Adrenal gland (tissue), 12 donors: ENCODE measurements around the gene FAH. TPM values are rescaled to one million over a fixed set of nuclear protein-coding genes. Genes with fewer than 3 reads are reported as not detected.

Experiments used
- DNase-seq, 7 donors: peaks; one replicate each; pipeline ENCODE4 v3.0.0-alpha.2; 2019 to 2020
- H3K27ac ChIP-seq, 5 donors: fragments of 200-600 bp; sonication (generic) in 4 of 5; 1 replicate in 3 of 5; 2 replicates in 2 of 5; pipeline versions ENCODE4 v1.5.1 to v1.8.0; 2016 to 2020; ENCODE audit warnings: mild to moderate bottlenecking in 1 of 5
- H3K27me3 ChIP-seq: fragments of 200-600 bp; 2 replicates; pipeline ENCODE4 v1.8.0; 2021
- H3K36me3 ChIP-seq, 2 donors: fragments of 200-600 bp; replicated peaks in 1 of 2; 1 replicate in 1 of 2; 2 replicates in 1 of 2; pipeline versions ENCODE4 v1.5.1 to v1.8.0; 2018 to 2022
- H3K4me1 ChIP-seq, 2 donors: fragments of 200-600 bp; replicated peaks in 1 of 2; 1 replicate in 1 of 2; 2 replicates in 1 of 2; pipeline versions ENCODE4 v1.5.1 to v1.8.0; 2018 to 2021
- H3K4me3 ChIP-seq, 4 donors: fragments of 200-600 bp; sonication (generic) in 3 of 4; one replicate each; pipeline ENCODE4 v1.5.1; 2016 to 2018
- H3K9me3 ChIP-seq, 3 donors: fragments of 200-600 bp; sonication (generic) in 1 of 3; replicated peaks in 1 of 3; 1 replicate in 2 of 3; 2 replicates in 1 of 3; pipeline versions ENCODE4 v1.5.1 to v1.8.0; 2016 to 2021
- POLR2A ChIP-seq, 2 donors: fragments of 450-650 bp; IDR thresholded peaks; one replicate each; pipeline ENCODE4 v1.6.1; 2017; ENCODE audit warnings: antibody characterized with exemption in 2 of 2, mild to moderate bottlenecking in 2 of 2, moderate library complexity in 1 of 2
- WGBS, 4 donors: extraction: QIAGEN DNeasy Blood & Tissue Kit in 2 of 4; methylation state at CpG; one replicate each; pipeline versions ENCODE4 v1.1.5 to v1.1.7; 2013 to 2017; 5-methylcytosine and 5-hydroxymethylcytosine counted together
- intact Hi-C, 2 donors: fragments of 100-400 bp; cut with DNase I; formaldehyde crosslinking; loops; one replicate each; pipeline versions ENCODE4 v1.14.1 to v1.15.0; 2022 to 2023
- polyA plus RNA-seq, 3 donors: library from polyadenylated mRNA; stranded (reverse); fragments of 200-250 nt in 2 of 3; fragments of 350-450 nt in 1 of 3; fragmentation: Illumina TruSeq in 1 of 3; extraction: RNeasy Lipid Tissue Mini Kit (QIAGEN cat#74804) in 1 of 3; gene quantifications; one replicate each; pipeline ENCODE4 v1.2.3, GENCODE V29; 2013 to 2014
- total RNA-seq, 9 donors: library from RNA; depleted of rRNA in 4 of 9; stranded (reverse); fragments of >200 nt in 4 of 9; fragments of 120-200 nt in 1 of 9; fragmentation: NEBNext Ultra II Directional in 1 of 9; extraction: Animal tissue kit (Norgen Biotek cat#: 25700) in 1 of 9; gene quantifications; one replicate each; pipeline versions ENCODE4 v1.1.0 to v1.2.4, GENCODE V29; 2013 to 2023
- TF ChIP-seq, protein P1 (sequence below), 6 experiments: fragments of 450-650 bp in 4 of 6; fragments of 200-600 bp in 2 of 6; sonication (generic) in 1 of 6; IDR thresholded peaks; 1 replicate in 5 of 6; 2 replicates in 1 of 6; pipeline versions ENCODE4 v1.5.1 to v1.8.0; 2016 to 2021; ENCODE audit warnings: antibody characterized with exemption in 6 of 6, mild to moderate bottlenecking in 2 of 6, moderate library complexity in 1 of 6
- donor health status: healthy with polysubstance abuse.
- donor health status: Bipolar disorder and iron deficiency.
- donor health status: DM: yes; HTN: yes; CAD: no.
- donor health status: DM: no; HTN: no; CAD: no.
- donor health status: DM: no; HTN: no; CAD: no.
- donor health status: DM: yes; HTN: yes; CAD: no.

The FAH gene
- total and polyA plus RNA-seq, 12 donors, result 56.9 to 157 (median 106) TPM

DNA sequence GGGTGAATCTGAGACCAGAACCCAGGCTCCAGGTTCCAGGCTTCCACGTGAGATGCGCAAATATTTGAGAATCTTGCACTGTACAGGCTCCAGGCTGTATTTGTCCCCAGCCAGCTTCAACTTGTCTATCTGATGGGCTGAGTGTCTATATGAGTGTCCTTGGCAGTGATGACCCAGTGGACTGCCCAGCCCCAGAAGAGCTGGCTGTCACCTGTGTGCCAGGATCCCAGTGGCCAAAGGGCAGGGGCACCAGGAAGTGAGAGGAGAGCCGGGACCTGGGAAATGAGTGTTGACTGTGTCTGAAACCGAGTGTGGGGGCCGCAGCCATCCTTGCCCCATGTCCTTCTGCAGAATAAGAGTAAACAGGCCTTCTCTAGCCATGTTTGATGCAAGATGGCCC, 10.4 kb downstream of the FAH start:
- Histone ChIP-seq H3K27me3 (no peaks in the 10 kb centered on the region), H3K27ac (peak overlapping the region in 1 of 5 donors; percentile 97), H3K36me3 (peaks cover 0 to 9% of the 10 kb centered on the region in 2 donors), H3K4me3 (no peak overlapping the region), H3K4me1 (peaks cover 39 to 47% of the 10 kb centered on the region in 2 donors), H3K9me3 (no peaks in the 10 kb centered on the region)
- intact Hi-C loops, result loop anchor here in 1 of 2 donors (10.0 kb wide), 1 partner anchor 98 kb away; no protein-coding TSS in a partner anchor
- TF ChIP-seq POLR2A (IDR thresholded peaks at IDR 0.05), result no peak
- TF ChIP-seq, protein P1, sequence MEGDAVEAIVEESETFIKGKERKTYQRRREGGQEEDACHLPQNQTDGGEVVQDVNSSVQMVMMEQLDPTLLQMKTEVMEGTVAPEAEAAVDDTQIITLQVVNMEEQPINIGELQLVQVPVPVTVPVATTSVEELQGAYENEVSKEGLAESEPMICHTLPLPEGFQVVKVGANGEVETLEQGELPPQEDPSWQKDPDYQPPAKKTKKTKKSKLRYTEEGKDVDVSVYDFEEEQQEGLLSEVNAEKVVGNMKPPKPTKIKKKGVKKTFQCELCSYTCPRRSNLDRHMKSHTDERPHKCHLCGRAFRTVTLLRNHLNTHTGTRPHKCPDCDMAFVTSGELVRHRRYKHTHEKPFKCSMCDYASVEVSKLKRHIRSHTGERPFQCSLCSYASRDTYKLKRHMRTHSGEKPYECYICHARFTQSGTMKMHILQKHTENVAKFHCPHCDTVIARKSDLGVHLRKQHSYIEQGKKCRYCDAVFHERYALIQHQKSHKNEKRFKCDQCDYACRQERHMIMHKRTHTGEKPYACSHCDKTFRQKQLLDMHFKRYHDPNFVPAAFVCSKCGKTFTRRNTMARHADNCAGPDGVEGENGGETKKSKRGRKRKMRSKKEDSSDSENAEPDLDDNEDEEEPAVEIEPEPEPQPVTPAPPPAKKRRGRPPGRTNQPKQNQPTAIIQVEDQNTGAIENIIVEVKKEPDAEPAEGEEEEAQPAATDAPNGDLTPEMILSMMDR (IDR thresholded peaks at IDR 0.05), result no peak
- WGBS, 4 donors, result 85 to 89% (median 88%) methylated on average over 4 to 5 of the region's 5 CpGs
- DNase-seq, result peak in 2 of 7 donors; percentile 21 to 48

DNA sequence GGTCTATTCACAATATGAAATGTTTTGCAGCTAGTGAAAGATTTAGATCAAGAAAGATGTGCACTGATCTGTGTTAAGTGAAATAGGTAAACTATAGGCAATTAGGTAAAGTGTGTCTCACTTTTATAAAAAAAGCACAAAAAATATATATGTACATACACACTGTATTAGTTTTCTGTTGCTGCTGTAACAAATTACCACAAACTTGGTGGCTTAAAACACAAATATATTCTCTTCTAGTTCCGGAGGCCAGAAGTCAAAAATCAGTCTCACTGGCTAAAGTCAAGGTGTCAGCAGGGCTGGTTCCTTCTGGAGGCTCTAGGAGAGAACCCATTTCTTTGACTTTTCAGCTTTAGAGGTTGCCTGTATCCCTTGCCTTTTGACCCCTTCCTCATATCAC, 11.1 kb downstream of the FAH start:
- peaks cover 0 to 12% of the 10 kb centered on the region in 2 donors for H3K36me3 ChIP-seq
- DNase-seq, result no peak
- WGBS, 4 donors, result 93 to 100% (median 100%) methylated on average over 1 of the region's 1 CpG
- intact Hi-C loops, result loop anchor here in 1 of 2 donors (10.0 kb wide), 1 partner anchor 99 kb away; no protein-coding TSS in a partner anchor
- no peaks in the 10 kb centered on the region for H3K9me3 ChIP-seq
- no peak overlapping the region for H3K4me3 ChIP-seq
- H3K27ac ChIP-seq, result no peak overlapping the region
- H3K27me3 ChIP-seq, result no peaks in the 10 kb centered on the region
- TF ChIP-seq, protein P1 (IDR thresholded peaks at IDR 0.05), result no peak
- no peak for TF ChIP-seq POLR2A (IDR thresholded peaks at IDR 0.05)
- H3K4me1 ChIP-seq, result peaks cover 39 to 47% of the 10 kb centered on the region in 2 donors

DNA sequence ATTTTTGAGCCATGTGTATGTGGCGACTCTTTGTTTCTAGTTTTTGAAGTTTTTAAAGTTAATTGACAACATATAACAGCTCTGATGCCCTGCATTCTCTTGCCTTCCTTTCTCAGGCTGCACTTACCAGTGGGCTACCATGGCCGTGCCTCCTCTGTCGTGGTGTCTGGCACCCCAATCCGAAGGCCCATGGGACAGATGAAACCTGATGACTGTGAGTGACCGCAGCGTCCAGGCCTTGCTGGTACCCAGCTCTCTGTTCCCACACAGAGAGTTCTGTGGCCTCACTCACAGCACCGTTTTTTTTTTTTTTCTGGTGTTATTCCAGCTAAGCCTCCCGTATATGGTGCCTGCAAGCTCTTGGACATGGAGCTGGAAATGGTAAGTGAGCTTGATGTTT, 15.1 kb downstream of the FAH start:
- 93 to 97% (median 95%) methylated on average over 8 of the region's 8 CpGs for WGBS, 4 donors
- peaks cover 0 to 15% of the 10 kb centered on the region in 2 donors for H3K36me3 ChIP-seq
- no peaks in the 10 kb centered on the region for H3K27me3 ChIP-seq
- intact Hi-C loops, result loop anchor here in 1 of 2 donors (10.0 kb wide), 1 partner anchor 103 kb away; no protein-coding TSS in a partner anchor
- no peak overlapping the region for H3K4me3 ChIP-seq
- H3K27ac ChIP-seq, result no peak overlapping the region
- no peaks in the 10 kb centered on the region for H3K9me3 ChIP-seq
- H3K4me1 ChIP-seq, result peaks cover 3 to 7% of the 10 kb centered on the region in 2 donors
- TF ChIP-seq, protein P1 (IDR thresholded peaks at IDR 0.05), result no peak
- TF ChIP-seq POLR2A (IDR thresholded peaks at IDR 0.05), result no peak
- DNase-seq, result peak in 1 of 7 donors; percentile 37

DNA sequence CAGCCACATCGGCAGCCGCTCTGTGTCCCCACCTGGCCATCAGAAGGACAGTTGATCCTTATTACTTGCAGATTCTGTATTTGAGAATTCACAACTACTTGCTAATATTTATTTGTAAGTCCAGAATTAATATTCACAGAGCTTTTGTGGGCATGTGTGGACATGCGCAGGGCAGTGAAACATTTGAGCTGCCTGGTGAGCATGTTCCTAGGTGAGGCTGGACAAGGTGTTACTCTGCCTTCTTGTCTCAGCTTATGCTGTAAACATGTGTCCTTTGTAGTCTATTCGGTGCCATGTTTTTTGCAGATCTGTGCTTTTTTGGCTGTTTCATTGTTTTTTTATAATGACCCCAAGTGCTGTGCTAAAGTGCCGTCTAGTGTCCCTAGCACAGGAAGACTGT, 15.6 kb downstream of the FAH start:
- Histone ChIP-seq H3K36me3 (peaks cover 0 to 15% of the 10 kb centered on the region in 2 donors), H3K27ac (no peak overlapping the region)

More for the DNA sequence above, 15.6 kb downstream of the FAH start:
- intact Hi-C loops, result loop anchor here in 1 of 2 donors (10.0 kb wide), 1 partner anchor 104 kb away; no protein-coding TSS in a partner anchor
- DNase-seq, result peak in 1 of 7 donors; percentile 15
- TF ChIP-seq POLR2A (IDR thresholded peaks at IDR 0.05), result no peak
- TF ChIP-seq, protein P1 (IDR thresholded peaks at IDR 0.05), result no peak
- Histone ChIP-seq H3K27me3 (no peaks in the 10 kb centered on the region), H3K9me3 (no peaks in the 10 kb centered on the region), H3K4me3 (no peak overlapping the region), H3K4me1 (peaks cover 0 to 3% of the 10 kb centered on the region in 2 donors)
- 76 to 95% (median 95%) methylated on average over 5 of the region's 5 CpGs for WGBS, 4 donors
